Sigmoid colon (tissue), 4 donors: Measurements from ENCODE around the gene PCSK5.

Experiments
- EP300 ChIP-seq, 4 donors: sonication (generic); formaldehyde crosslinking; IDR thresholded peaks; one replicate each; pipeline ENCODE4 v1.6.1; 2017; ENCODE audit warnings: antibody characterized with exemption in 4 of 4
- POLR2A ChIP-seq, 2 donors: fragments of 450-650 bp; IDR thresholded peaks; one replicate each; pipeline ENCODE4 v1.6.1; 2016; ENCODE audit warnings: antibody characterized with exemption in 2 of 2, mild to moderate bottlenecking in 2 of 2, moderate library complexity in 2 of 2
- POLR2AphosphoS5 ChIP-seq, 4 donors: sonication (generic); formaldehyde crosslinking; IDR thresholded peaks; one replicate each; pipeline ENCODE4 v1.6.1; 2017; ENCODE audit warnings: antibody characterized with exemption in 4 of 4
- TF ChIP-seq, protein P1 (sequence below), 4 experiments: fragments of 450-650 bp in 3 of 4; fragments of 200-600 bp in 1 of 4; IDR thresholded peaks; one replicate each; pipeline ENCODE4 v1.5.1; 2016 to 2019; ENCODE audit warnings: antibody characterized with exemption in 4 of 4, mild to moderate bottlenecking in 3 of 4, moderate library complexity in 2 of 4

DNA sequence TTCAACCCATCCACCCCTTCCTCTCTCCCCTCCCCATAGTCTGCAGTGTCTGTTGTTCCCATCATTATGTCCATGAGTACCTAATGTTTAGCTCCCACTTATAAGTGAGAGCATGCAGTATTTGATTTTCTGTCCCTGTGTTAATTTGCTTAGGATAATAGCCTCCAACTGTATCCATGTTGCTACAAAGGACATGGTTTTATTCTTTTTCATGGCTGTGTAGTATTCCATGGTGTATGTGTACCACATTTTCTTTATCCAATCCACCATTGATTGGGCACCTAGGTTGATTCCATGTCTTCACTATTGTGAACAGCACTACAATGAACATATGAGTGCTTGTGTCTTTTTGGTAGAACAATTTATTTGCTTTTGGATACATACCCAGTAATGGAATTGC lies 187.1 kb downstream of the PCSK5 start:
- TF ChIP-seq POLR2A (IDR thresholded peaks at IDR 0.05) (no peak), EP300 (IDR thresholded peaks at IDR 0.05) (no peak), POLR2AphosphoS5 (IDR thresholded peaks at IDR 0.05) (no peak)
- TF ChIP-seq, protein P1, sequence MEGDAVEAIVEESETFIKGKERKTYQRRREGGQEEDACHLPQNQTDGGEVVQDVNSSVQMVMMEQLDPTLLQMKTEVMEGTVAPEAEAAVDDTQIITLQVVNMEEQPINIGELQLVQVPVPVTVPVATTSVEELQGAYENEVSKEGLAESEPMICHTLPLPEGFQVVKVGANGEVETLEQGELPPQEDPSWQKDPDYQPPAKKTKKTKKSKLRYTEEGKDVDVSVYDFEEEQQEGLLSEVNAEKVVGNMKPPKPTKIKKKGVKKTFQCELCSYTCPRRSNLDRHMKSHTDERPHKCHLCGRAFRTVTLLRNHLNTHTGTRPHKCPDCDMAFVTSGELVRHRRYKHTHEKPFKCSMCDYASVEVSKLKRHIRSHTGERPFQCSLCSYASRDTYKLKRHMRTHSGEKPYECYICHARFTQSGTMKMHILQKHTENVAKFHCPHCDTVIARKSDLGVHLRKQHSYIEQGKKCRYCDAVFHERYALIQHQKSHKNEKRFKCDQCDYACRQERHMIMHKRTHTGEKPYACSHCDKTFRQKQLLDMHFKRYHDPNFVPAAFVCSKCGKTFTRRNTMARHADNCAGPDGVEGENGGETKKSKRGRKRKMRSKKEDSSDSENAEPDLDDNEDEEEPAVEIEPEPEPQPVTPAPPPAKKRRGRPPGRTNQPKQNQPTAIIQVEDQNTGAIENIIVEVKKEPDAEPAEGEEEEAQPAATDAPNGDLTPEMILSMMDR (IDR thresholded peaks at IDR 0.05): no peak
